Cerebellar nuclear complex (tissue), 1 donor: Measurements from ENCODE around the gene SRSF10.
A peak's percentile ranks its signal among the peaks of the same experiment; 100 is the strongest.
"Not testable (repeated sequence)": the region's sequence is repeated elsewhere in the genome, so short reads cannot be mapped to it uniquely, and the experiment has no call there.

Experiments used
- DNase-seq, 2 experiments: peaks; one replicate each; lab custom pipeline; 2025; lab: John Stamatoyannopoulos, UW

Gene SRSF10

DNA sequence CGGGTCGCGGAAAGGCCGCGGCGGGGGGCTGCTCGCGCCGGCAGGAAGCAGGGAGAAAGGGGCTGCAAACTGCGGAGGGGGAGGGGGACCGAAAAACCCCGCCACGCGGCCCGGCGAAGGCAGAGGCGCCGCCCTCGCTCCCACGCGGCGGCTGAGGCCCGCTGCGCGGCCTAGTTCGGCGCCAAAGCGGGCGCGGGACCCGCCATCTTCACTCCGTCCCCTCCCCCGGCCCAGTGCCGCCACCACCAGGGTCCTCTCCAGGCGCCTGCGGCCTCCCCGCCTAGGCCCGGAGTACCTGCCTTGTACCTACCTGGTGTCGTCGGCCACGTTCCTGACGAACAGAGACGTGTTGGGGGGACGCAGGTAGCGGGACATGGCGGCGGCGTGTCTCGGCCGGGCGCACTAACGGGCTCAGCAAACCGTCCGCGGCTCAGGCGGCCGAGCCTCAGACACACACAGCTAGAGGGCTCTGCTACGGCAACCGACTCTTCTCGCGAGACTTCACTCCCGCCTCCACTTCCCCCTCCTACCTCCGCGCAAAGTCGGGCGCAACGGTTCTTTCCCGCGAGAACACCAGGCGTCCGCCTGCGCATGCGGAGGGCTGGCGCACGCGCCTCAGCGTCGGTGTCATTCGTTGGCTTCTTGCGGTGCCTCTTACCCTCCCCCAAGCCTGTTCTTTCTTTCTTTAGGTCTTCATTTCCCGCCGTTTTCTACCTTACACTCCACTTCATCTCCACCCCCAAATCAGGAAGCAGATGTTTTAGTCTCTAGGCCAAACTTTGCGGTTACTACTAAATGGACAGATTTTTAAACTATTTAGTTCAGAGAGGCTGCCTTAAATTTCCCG lies at the start of gene SRSF10:
Gene SRSF10, minus strand, starts transcription at position 447 of the 847 bp plus-strand sequence. Its CDS starts 72 bp downstream, at position 375.
- DNase-seq, result peak; percentile 60 to 95

DNA sequence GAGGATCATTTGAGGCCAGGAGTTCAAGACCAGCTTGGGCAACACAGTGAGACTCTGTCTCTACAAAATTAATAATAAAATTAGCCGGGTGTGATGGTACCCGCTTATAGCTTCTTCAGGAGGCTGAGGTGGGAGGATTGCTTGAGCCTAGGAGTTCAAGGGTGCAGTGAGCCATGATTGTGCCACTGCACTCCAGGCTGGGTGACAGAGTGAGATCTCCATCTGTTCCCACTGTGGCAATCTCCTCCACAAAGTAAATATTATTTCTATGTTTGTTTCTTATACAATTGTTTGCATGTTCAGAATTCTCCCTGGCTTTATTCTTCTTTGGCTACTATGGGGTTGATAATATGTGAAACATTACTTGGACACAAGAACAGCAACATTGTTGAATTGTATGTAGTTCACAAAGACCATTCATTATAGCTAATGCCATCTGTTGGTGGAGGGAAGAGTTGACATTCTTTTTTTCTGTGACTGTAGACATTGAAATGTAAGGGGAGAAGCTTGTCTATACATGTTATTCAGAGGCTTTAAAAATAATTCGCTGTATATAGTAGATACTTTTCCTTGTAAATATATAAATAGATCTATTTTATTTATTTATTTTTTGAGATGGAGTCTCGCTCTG lies 47.8 kb upstream of the SRSF10 start:
- no peak for DNase-seq

DNA sequence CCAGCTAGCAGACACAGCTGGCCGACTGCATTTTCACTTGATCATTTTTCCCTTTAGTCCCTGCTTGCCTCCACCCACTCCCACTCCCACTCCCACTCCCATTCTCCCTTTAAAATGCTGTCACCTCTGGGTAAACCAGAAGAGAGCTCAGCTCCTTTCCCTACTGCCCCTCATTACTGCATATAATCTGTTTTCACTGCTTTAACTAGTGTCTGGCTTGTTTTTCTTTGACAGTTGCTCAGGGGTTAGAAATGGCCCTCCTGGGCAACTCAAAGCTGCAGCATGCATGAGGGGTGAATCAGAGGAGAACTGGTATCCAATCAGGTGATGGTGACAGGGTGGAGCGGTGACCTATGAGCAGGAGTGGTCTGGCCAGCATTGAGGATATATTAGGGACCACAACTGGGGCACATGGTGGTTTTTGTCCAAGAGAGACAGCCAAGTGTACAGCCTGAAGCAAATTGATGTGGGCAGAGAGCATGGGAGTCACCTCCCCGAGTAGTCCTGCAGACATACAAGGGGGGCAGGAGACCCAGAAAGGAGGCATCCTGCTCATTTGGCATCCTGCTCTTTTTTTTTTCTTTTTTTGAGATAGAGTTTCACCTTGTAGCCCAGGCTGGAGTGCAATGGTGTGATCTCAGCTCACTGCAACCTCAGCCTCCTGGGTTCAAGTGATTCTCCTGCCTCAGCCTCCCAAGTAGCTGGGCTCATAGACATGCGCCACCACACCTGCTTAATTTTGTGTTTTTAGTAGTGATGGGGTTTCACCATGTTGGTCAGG lies 42.6 kb upstream of the SRSF10 start:
- no peak for DNase-seq

DNA sequence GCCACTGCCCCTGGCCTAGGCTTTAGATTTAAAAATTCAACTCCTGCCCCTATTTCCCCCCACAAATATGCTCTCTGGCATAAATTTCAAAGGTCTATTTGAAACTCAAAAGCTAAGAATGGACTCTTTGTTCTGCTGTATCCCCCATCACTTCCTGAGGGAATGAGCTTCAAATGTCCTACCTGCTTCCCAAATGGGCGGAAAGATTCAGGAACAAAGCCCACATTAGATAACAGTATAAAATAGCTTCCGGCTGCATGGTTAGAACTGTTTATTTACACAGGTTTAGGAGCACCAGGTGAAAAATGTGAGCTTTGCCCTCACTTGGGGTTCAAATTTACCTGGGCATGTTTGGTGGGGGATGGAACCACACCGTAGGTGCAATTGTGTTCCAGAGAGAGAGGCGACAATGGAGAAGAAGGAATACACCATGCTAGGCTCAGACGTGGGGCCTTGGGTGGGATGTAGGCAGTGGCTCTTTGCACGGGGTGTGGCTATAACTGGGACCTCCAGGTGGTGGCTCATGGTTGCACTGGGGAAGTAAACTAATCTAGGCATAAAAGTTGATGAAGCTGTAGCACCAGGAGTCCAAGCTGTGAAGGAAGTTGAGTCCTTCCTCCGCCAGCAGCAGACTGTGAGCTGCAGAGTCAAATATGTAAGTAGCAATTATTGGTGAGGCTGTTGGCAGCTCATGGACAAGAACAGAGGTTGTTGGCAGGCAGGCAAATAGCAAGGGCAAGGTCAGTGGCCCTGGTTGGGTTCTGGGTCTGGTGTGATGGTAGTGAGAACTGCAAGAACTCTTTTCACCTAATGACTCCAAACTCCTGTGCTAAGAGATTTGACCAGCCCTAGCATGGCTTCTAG lies 41.5 kb upstream of the SRSF10 start:
- no peak for DNase-seq

DNA sequence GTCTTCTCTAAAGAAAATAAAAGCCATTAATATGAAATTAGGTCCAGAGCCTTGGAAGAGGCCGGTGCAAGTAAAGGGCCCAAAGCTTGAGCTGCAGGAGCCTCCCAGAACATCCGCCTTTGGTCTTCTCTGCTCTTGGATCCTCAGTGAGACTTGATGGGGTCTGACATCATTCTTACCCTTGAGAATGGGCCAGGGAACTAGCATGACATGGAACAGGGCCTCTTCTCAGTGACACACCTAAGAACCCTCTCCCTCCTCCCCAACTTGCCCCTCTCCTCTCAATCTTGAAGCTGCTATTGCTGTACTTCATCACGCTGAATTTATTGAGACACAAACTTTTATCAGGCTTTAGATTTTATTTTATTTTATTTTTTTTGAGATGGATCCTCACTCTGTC lies 40.3 kb upstream of the SRSF10 start:
- no peak for DNase-seq

DNA sequence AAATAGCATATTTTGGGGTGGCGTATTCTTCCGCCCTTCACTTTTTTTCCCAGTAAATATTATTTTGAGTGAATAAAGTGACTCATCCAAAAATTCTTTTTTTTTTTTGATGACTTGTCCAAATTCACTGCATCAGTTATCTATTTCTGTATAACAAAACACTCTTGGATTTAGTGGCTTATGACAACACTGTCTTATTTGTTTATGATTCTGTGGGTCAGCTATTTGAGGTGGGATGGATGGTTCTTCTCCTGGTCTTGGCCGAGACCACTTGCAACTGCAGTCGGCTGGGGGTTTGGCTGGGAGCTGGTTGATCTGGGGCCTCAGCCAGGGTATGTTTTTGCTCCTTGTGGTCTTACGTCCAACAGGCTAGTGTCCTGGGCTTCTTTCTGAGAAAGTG lies 39.9 kb upstream of the SRSF10 start:
- DNase-seq, result no peak

DNA sequence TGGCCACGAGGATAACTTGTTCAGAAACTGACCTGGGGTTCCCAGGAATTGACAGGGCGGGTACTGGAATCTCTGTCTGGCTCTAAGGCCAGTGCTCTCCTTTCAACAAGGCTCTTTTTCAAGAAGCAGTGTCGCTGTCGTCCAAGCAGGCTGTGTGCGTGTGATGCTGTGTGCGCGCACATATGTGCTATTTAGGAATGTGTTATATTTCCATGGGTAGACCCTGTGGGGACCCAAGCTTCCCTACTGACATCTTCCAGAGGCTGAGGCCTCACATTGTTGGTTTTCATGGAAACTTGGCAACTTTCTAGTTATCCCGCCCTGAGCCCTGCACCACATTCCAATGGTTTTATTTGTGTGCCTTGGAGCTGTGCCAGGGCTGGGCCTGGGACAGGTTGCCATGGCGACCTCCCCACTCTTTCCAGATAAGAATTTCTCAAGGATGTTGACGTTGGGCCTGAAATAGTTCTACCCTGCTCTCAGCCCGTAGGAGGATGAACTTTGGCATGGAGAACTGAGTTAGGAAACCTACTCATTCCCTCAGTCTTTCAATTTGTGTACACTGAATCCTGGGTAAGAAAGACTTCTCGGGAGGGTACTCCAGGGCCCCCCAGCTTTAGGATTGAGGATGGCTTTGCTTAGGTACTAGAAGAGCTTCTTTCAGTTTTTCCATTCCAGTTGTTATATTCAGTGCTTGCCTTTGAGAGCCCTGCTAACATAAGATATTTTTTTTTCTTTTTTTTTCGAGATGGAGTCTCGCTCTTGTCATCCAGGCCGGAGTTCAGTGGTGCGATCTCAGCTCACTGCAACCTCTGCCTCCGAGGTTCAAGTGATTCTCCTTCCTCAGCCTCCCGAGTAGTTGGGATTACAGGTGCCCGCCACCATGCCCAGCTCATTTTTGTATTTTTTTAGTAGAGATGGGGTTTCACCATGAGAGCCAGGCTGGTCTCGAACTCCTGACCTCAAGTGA lies 38.8 kb upstream of the SRSF10 start:
- no peak for DNase-seq

DNA sequence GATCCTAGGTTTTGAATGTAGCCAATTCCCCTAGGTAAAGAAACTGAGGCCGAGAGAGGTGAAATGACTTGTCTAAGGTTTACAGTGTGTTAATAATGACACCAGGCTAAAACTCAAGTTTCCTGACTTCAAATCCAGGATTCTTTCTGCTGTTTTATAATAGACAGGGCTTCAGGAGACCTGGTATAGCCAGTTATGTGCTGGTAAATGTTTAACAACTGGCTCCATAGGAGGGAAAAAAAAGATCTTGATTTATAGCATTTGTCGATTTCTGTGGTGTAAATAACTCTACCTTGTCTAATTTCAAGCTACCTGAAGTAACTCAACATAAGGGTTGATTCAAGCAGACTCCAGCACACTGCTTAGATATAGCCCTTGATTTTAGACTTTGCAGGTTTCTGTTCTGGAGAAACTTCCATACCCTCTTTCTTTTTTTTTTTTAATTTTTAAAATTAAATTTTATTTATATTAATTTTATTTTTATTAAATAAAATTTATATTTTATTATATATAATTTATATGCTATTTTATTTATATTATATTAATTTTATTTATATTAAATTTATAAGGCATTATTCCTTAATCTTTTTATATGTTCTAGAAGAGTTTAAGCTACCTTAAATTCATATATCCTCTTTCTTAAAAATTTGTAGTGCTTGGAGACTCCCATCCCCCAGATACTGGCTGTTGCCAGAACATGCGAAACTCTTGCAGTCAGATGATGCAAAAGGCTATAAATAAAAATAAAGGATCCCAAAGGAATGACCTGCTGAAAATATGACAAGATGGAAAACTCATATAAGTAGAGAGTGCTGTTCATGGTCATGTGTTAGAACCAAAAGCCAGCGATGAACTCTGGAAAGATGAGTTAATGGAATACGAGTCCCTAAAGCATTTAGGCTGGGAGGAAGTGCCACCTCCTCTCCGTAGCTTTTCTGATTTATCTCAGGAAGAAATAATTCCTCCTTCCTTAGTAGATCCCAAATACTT lies 35.4 kb upstream of the SRSF10 start:
- DNase-seq, result no peak

DNA sequence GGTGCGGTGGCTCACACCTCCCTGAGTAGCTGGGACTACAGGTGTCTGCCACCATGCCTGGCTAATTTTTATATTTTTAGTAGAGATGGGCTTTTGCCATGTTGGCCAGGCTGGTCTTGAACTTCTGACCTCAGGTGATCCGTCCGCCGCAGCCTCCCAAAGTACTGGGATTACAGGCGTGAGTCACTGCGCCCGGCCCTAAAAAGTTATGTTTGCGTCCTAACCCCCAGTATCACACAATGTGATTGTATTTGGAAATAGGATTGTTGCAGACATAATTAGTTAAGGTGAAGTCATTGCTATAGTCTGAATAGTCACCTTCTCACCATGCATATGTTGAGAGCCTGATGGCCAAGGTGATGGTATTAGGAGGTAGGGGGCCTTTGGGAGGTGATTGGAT lies 32.8 kb upstream of the SRSF10 start:
- DNase-seq, result not testable (repeated sequence)

DNA sequence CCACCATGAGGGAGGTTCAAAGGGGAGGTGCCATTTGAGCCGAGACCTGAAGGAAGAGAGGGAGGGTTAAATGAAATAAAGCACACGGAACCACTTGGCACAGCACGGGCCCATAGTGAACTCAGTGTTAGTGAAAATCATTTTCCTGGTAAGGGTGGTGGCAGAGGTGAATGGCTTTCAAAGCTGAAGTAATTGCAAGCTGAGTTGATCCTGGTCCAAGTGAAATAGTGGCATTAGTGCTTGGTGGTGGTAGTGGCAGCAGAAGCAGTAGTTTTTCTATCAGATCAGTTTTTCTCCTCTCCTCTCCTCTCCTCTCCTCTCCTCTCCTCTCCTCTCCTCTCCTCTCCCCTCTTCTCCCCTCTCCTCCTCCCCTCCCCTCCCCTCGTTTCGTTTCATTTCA lies 30.5 kb upstream of the SRSF10 start:
- no peak for DNase-seq

DNA sequence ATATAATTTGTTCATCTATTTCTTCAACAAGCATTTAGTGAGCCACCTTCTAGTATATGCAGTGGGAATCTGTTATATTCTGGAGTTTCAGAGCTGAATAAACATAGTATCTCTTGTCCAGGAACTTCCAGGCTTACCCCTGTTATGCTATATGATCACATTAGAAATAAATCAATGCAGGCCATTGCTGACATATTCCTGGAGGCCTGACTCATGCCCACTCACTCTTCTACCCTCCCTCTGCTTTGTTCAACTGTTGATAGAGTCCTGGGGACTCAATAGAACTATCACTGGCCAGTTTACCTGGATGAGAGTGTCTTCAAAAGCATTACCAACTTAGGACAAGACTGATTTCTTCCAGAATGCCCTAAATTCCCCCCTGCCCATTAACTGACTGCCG lies 29.3 kb upstream of the SRSF10 start:
- DNase-seq, result no peak

DNA sequence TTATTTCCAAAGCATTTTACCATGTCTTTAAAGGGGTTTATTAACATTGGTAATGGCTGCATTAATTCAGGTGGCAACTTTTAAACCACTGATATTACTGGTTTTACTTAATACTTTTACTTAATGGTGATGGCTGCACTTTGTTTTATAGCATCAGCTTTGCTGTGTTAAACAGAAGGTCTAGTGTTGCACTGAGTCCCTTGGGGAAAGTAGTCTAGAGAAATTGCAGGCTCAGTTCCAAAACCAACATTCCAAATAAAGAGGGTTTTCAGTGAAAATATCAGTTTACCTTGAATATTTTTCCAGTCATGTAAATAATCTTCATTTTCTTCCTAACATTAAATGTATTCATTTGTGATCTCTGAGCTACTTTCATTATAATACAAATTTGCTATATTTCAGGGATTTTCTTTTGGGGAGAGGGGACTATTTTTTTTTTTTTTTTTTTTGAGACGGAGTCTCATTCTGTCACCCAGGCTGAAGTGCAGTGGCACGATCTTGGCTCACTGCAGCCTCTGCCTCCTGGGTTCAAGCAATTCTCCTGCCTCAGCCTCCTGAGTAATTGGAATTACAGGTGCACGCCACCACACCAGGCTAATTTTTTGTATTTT lies 28.6 kb upstream of the SRSF10 start:
- not testable (repeated sequence) for DNase-seq

DNA sequence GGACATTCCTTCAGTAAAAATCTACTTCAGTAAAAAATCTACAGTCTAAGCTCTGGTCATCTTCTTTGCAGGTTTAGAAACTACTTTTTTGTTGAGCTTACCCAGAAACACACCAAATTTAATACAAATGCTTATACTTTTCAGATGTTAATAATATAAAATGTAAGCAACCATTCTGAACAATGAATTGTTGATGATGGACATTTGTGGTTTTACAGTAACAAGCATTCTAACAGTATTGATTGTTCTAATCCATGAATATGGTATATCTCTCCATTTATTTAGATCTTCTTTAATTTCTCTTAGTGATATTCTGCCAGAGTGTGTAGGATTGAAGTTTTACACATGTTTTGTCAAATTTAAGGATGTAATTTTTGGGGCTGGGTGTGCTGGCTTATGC lies 27.0 kb upstream of the SRSF10 start:
- DNase-seq, result no peak

DNA sequence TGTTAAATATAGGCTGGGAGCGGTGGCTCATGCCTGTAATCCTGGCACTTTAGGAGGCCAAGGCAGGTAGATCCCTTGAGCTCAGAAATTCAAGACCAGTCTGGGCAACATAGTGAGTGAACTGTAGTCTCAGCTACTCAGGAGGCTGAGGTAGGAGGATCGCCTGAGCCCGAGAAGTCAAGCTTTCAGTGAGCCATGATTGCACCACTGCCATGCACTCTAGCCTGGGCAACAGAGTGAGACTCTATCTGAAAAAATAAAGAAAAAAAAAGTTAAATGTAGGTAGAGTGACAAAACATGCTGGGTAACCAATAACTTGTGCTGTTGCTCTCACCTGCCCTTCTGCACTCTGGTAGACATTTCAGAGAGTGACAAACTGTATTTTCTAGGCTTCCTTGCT lies 25.0 kb upstream of the SRSF10 start:
- no peak for DNase-seq

DNA sequence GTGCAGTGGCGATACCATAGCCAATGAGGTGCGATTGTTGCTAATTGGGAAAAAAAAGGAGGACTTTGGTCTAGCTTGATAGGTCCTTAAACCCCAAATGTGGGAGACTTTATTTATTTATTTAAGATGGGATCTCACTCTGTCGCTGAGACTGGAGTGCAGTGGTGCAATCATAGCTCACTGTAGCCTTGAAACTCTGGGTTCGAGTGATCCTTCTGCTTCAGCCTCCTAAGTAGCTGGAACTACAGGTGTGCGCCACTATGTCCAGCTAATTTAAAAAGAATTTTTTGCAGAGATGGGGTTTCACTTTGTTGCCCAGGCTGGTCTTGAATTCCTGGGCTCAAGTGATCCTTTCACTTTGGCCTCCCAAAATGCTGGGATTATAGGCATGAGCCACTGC lies 24.0 kb upstream of the SRSF10 start:
- DNase-seq, result no peak

DNA sequence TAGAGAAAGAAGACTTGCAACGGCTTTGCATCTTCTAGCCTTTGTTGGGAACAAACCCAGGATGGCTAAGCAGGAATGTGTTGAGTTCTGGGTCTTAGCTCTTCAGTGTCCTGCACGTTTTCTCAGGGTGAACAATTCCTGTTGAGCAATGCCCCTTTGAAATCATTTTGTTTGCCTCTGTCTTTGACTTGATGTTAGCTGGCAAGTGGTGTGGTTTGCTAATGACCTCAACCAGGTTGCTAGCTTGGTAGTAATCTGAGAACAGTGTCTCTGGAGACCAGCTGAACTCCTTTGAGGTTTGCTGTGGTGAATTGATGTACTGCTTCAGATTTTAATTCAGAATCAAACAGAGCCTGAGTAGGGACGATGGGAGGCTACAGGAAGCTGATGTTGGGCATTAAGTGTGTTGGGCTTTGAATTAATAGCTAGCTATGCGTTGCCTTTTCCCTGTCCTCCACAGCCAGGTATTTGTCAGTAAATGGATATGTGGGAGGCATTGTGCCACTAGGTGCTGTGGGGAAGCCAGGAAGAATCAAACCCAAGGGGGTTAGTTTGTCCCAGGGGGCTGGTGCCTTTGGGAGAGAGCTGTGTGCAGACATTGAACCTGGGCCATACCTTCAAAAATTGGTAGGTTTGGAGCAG lies 23.3 kb upstream of the SRSF10 start:
- no peak for DNase-seq

DNA sequence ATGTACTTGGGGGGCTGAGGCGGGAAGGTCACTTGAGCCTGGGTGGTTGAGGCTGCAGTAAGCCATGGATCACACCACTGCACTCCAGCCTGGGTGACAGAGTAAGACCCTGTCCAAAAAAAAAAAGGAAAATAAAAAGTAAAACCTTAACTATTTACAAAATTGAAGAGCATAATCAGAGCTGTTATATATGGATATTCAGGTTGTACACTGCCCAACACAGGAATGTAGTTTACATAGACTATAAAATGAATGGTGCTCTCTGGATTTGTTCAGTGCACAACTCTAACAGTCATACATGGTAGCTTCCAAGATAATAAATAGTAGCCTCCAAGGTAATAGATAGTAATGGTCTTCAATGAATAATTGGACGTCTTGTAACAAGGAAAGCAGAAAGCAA lies 22.6 kb upstream of the SRSF10 start:
- no peak for DNase-seq

DNA sequence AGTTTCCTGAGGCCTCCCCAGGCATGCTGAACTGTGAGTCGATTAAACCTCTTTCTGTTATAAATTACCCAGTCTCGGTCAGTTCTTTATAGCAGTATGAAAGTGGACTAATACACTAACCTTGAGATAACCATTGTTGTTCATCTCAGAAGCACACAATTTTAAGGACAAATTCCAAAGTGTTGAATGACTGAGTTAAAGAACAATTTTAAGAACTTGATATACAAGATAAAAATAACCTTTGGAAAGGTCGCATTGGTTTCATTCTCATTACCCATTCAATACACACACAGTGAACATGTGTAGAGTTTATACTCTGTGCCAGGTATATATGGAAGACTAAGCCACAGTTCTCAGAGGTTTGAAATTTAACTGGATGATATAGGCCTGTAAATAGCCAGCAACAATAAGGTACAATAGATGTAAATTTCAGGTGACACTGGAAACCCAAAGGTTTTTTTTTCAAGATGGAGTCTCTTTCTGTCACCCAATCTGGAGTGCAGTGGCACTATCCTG lies 19.1 kb upstream of the SRSF10 start:
- no peak for DNase-seq
